Breast epithelium (tissue), 3 donors: ENCODE results near the gene PFKP.

Experiments
- CTCF ChIP-seq, 3 donors: fragments of 450-650 bp; IDR thresholded peaks; one replicate each; pipeline ENCODE4 v1.5.1; 2016 to 2017; ENCODE audit warnings: antibody characterized with exemption in 3 of 3, mild to moderate bottlenecking in 3 of 3, moderate library complexity in 3 of 3
- POLR2A ChIP-seq: fragments of 450-650 bp; IDR thresholded peaks from one replicate; pipeline ENCODE4 v1.6.1; 2016; ENCODE audit warnings: antibody characterized with exemption, mild to moderate bottlenecking, moderate library complexity
- POLR2AphosphoS5 ChIP-seq, 3 donors: sonication (generic); formaldehyde crosslinking; IDR thresholded peaks; one replicate each; pipeline ENCODE4 v1.6.1; 2017; ENCODE audit warnings: antibody characterized with exemption in 3 of 3

GRCh38 chr10:3085785-3086567, 18.6 kb downstream of the PFKP start:
- TF ChIP-seq CTCF (IDR thresholded peaks at IDR 0.05) (no peak), POLR2A (no peak), POLR2AphosphoS5 (IDR thresholded peaks at IDR 0.05) (no peak)
